Measurements from ENCODE around the gene CYP46A1. TPM values are rescaled to one million over a fixed set of nuclear protein-coding genes. Genes with fewer than 3 reads are reported as not detected.
"Not testable (repeated sequence)": the region's sequence is repeated elsewhere in the genome, so short reads cannot be mapped to it uniquely, and the experiment has no call there.

CYP46A1 gene
- total and polyA plus RNA-seq, 8 donors: 1.2 to 6.8 (median 5.5) TPM

DNA sequence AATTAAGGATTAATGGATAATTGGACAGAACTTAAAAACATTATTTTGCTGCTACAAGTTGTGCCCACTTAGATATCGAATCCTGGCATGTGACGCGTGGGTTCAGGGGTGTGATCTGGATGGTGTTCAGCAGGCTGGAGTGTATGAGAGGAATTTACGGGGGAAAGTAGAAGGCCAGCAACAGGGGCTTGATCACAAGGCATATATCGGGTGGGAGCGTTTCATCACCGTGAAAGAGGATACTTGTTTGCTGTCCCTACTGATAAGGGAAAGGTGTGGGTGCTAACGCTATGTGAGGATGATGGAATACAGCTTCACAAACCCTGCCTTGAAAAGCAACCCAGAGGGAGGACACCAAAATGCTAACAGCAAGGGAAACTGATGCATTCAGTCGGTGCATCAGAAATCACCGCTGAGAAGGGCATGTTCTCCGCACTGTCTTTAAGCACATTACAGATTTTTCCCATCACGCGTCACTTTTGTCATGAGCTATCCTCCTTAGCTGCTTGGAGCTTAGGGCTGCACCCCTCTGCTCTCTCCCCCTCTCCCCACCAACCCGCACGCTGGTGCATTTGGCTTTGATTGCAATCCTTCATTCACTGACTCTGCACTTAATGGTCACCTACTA lies 25.8 kb upstream of the CYP46A1 start:
- peak in 1 of 4 donors; percentile 62 for DNase-seq
- intact Hi-C loops (cut with DNase I): no loop called here
- no peak overlapping the region for H3K4me3 ChIP-seq
- no peak for TF ChIP-seq CTCF (IDR thresholded peaks at IDR 0.05)
- no peak for ATAC-seq
- peaks cover 22 to 58% of the 10 kb centered on the region in 2 donors for H3K27me3 ChIP-seq
- H3K9me3 ChIP-seq: no peaks in the 10 kb centered on the region
- H3K36me3 ChIP-seq: no peaks in the 10 kb centered on the region
- H3K27ac ChIP-seq: no peak overlapping the region
- no peaks in the 10 kb centered on the region for H3K4me1 ChIP-seq

DNA sequence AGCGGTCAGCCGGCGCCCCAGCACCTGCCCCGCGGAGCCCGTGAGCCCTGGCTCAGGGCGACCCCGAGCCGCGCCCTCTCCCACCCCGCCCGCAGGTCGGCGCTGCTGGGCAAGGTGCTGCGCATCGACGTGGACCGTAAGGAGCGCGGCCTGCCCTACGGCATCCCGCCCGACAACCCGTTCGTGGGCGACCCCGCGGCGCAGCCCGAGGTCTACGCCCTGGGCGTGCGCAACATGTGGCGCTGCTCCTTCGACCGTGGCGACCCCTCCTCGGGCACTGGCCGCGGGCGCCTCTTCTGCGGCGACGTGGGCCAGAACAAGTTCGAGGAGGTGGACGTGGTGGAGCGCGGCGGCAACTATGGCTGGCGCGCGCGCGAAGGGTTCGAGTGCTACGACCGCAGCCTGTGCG lies 24.8 kb upstream of the CYP46A1 start:
- Histone ChIP-seq H3K9me3 (no peaks in the 10 kb centered on the region), H3K4me1 (no peaks in the 10 kb centered on the region), H3K36me3 (no peaks in the 10 kb centered on the region), H3K4me3 (no peak overlapping the region), H3K27ac (no peak overlapping the region), H3K27me3 (peaks cover 22 to 58% of the 10 kb centered on the region in 2 donors)
- TF ChIP-seq CTCF (IDR thresholded peaks at IDR 0.05): no peak
- intact Hi-C loops (cut with DNase I): no loop called here
- DNase-seq: no peak
- peak; percentile 65 for ATAC-seq

- H3K4me1 ChIP-seq: no peaks in the 10 kb centered on the region
- H3K27me3 ChIP-seq: peaks cover 22 to 58% of the 10 kb centered on the region in 2 donors
- H3K27ac ChIP-seq: no peak overlapping the region
- no peak for TF ChIP-seq CTCF (IDR thresholded peaks at IDR 0.05)
- intact Hi-C loops (cut with DNase I): no loop called here
- H3K36me3 ChIP-seq: no peaks in the 10 kb centered on the region
- ATAC-seq (no peak), DNase-seq (no peak)
- H3K4me3 ChIP-seq: no peak overlapping the region
- H3K9me3 ChIP-seq: no peaks in the 10 kb centered on the region
Measured at GRCh38 chr14:99660006-99660566, 24.0 kb upstream of the CYP46A1 start.

GRCh38 chr14:99660794-99661193 lies 23.3 kb upstream of the CYP46A1 start:
- no peaks in the 10 kb centered on the region for H3K36me3 ChIP-seq
- H3K27me3 ChIP-seq: peaks cover 22 to 53% of the 10 kb centered on the region in 2 donors
- DNase-seq: no peak
- intact Hi-C loops (cut with DNase I): no loop called here
- no peak for TF ChIP-seq CTCF (IDR thresholded peaks at IDR 0.05)
- no peaks in the 10 kb centered on the region for H3K4me1 ChIP-seq
- H3K4me3 ChIP-seq: no peak overlapping the region
- no peaks in the 10 kb centered on the region for H3K9me3 ChIP-seq
- ATAC-seq: no peak
- H3K27ac ChIP-seq: no peak overlapping the region

DNA sequence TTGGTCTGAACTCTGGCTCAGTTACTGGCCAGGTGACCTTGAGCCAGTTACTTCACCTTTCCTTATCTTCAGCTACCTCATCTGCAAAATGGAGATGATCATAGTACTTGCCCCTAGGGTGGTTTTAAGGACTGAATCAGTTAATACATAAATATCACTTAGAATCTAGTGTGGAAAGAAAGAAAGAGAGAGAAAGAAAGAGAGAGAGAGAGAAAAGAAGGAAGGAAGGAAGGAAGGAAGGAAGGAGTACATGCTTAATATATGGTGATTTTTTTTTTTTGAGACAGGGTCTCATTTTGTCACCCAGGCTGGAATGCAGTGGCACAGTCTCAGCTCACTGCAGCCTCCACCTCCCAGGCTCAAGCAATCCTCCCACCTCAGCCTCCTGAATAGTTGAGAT lies 22.9 kb upstream of the CYP46A1 start:
- H3K9me3 ChIP-seq; H3K27ac ChIP-seq; DNase-seq; H3K4me1 ChIP-seq; H3K4me3 ChIP-seq; intact Hi-C loops (cut with DNase I); H3K36me3 ChIP-seq; ATAC-seq: not testable (repeated sequence)
- peaks cover 22 to 52% of the 10 kb centered on the region in 2 donors for H3K27me3 ChIP-seq

GRCh38 chr14:99662846-99663245 lies 21.3 kb upstream of the CYP46A1 start:
- Histone ChIP-seq H3K27me3 (peaks cover 22 to 43% of the 10 kb centered on the region in 2 donors), H3K4me1 (no peaks in the 10 kb centered on the region), H3K4me3 (no peak overlapping the region), H3K27ac (no peak overlapping the region), H3K9me3 (no peaks in the 10 kb centered on the region), H3K36me3 (no peaks in the 10 kb centered on the region)
- TF ChIP-seq CTCF (IDR thresholded peaks at IDR 0.05): no peak
- ATAC-seq (no peak), DNase-seq (no peak)
- intact Hi-C loops (cut with DNase I): no loop called here
